K562 (cell line): ENCODE measurements around the gene B3GALT4. TPM values are rescaled to one million over a fixed set of nuclear protein-coding genes. Genes with fewer than 3 reads are reported as not detected.
A peak's percentile ranks its signal among the peaks of the same experiment; 100 is the strongest.

Experiments
- ARNT ChIP-seq, 2 experiments: fragments of 450-650 bp; IDR thresholded peaks; 2 replicates each; pipeline ENCODE4 v1.6.1; 2016; ENCODE audit warnings: mild to moderate bottlenecking in 1 of 2
- BCOR ChIP-seq: fragments of 450-650 bp; IDR thresholded peaks from 2 replicates; pipeline ENCODE4 v1.6.1; 2016
- BHLHE40 ChIP-seq: IDR thresholded peaks from 2 replicates; pipeline ENCODE4 v1.6.1; 2011; ENCODE audit warnings: low read length, improper control_type of control experiment
- DDX20 ChIP-seq: fragments of 450-650 bp; IDR thresholded peaks from 2 replicates; pipeline ENCODE4 v1.6.1; 2016; ENCODE audit warnings: missing genetic modification characterization, low read depth, mild to moderate bottlenecking, missing compliant biosample characterization, moderate library complexity
- FOXK2 ChIP-seq, 2 experiments: fragments of 450-650 bp; IDR thresholded peaks in 1 of 2; conservative IDR thresholded peaks in 1 of 2; 2 replicates each; pipeline ENCODE4 v1.6.1; 2016; ENCODE audit warnings: low read depth in 2 of 2, mild to moderate bottlenecking in 1 of 2
- KLF10 ChIP-seq: fragments of 250-450 bp; sonication (Bioruptor Pico); IDR thresholded peaks from 2 replicates; pipeline ENCODE4 v1.6.1; 2021; ENCODE audit warnings: matching md5 sums
- L3MBTL2 ChIP-seq: fragments of 450-650 bp; IDR thresholded peaks from 2 replicates; pipeline ENCODE4 v1.6.1; 2016; ENCODE audit warnings: mild to moderate bottlenecking, moderate library complexity
- MYNN ChIP-seq, 2 experiments: sonication (generic); formaldehyde crosslinking in 1 of 2; IDR thresholded peaks; 2 replicates each; pipeline versions ENCODE4 v1.5.0 to v1.6.1; 2016 to 2020; ENCODE audit warnings: antibody characterized with exemption in 1 of 2, missing genetic modification reagents in 1 of 2
- NR2C2 ChIP-seq, 2 experiments: fragments of 200-800 bp in 1 of 2; sonication (Bioruptor generic) in 1 of 2; sonication (generic) in 1 of 2; formaldehyde crosslinking in 1 of 2; IDR thresholded peaks; 2 replicates each; pipeline versions ENCODE4 v1.6.1 to v1.8.0; 2016 to 2022; ENCODE audit warnings: mild to moderate bottlenecking in 1 of 2, missing compliant biosample characterization in 1 of 2, missing genetic modification characterization in 1 of 2, missing genetic modification reagents in 1 of 2
- POLR2A ChIP-seq: fragments of 450-650 bp; conservative IDR thresholded peaks from 2 replicates; pipeline ENCODE4 v1.6.1; 2016
- TFAM ChIP-seq: fragments of 250-450 bp; sonication (Bioruptor Pico); conservative IDR thresholded peaks from 2 replicates; pipeline ENCODE4 v1.5.0; 2021; ENCODE audit warnings: mild to moderate bottlenecking, moderate library complexity
- ZFP30 ChIP-seq: fragments of 250-450 bp; sonication (Bioruptor Pico); IDR thresholded peaks from 2 replicates; pipeline ENCODE4 v1.8.0; 2022; ENCODE audit warnings: moderate library complexity, mild to moderate bottlenecking, inconsistent platforms, borderline replicate concordance
- ZNF3 ChIP-seq: fragments of 250-450 bp; sonication (Bioruptor Pico); IDR thresholded peaks from 2 replicates; pipeline ENCODE4 v1.5.0; 2021; ENCODE audit warnings: mild to moderate bottlenecking, moderate library complexity
- polyA plus RNA-seq, 8 experiments: library from polyadenylated mRNA; depleted of rRNA in 4 of 8; stranded (reverse) in 5 of 8; unstranded in 3 of 8; fragments of >200 nt; fragmentation: Nextera tagmentation in 2 of 8; fragmentation: Illumina TruSeq in 1 of 8; extraction: Ambion mirVana in 2 of 8; extraction: Trizol in 1 of 8; gene quantifications; 2 replicates each; pipeline versions ENCODE4 v1.2.1 to v1.2.3, GENCODE V29; 2011 to 2014; ENCODE audit warnings: inconsistent platforms in 1 of 8, missing spikeins in 1 of 8
- total RNA-seq, 7 experiments: library from RNA; depleted of rRNA in 6 of 7; stranded (reverse); fragments of >200 nt in 6 of 7; fragmentation: Illumina TruSeq in 2 of 7; extraction: Trizol in 2 of 7; gene quantifications; 2 replicates each; pipeline versions ENCODE4 v1.2.1 to v1.2.3, GENCODE V29; 2011 to 2021; ENCODE audit warnings: low replicate concordance in 1 of 7
- TF ChIP-seq, protein P1 (sequence below): fragments of 450-650 bp; conservative IDR thresholded peaks from 2 replicates; pipeline ENCODE4 v1.6.1; 2016; ENCODE audit warnings: missing genetic modification characterization, low read depth, mild to moderate bottlenecking, control low read depth, missing compliant biosample characterization
- TF ChIP-seq, protein P2 (sequence below), 2 experiments: fragments of 450-650 bp; IDR thresholded peaks; 2 replicates each; pipeline ENCODE4 v1.6.1; 2016
- TF ChIP-seq, protein P3 (sequence below): sonication (generic); formaldehyde crosslinking; IDR thresholded peaks from 2 replicates; pipeline ENCODE4 v1.8.0; 2023; ENCODE audit warnings: missing genetic modification reagents, mild to moderate bottlenecking, borderline replicate concordance
- TF ChIP-seq, protein P4 (sequence below): fragments of 250-450 bp; sonication (Bioruptor Pico); IDR thresholded peaks from 2 replicates; pipeline ENCODE4 v1.8.0; 2022; ENCODE audit warnings: moderate library complexity, mild to moderate bottlenecking, inconsistent platforms

B3GALT4 gene
- total and polyA plus RNA-seq, 9 of the 15 experiments (the other 6 are each of a cell fraction or from before 2014, with no cell fraction given) = 0.11 to 1.3 (median 0.53) TPM; not detected in 1

DNA sequence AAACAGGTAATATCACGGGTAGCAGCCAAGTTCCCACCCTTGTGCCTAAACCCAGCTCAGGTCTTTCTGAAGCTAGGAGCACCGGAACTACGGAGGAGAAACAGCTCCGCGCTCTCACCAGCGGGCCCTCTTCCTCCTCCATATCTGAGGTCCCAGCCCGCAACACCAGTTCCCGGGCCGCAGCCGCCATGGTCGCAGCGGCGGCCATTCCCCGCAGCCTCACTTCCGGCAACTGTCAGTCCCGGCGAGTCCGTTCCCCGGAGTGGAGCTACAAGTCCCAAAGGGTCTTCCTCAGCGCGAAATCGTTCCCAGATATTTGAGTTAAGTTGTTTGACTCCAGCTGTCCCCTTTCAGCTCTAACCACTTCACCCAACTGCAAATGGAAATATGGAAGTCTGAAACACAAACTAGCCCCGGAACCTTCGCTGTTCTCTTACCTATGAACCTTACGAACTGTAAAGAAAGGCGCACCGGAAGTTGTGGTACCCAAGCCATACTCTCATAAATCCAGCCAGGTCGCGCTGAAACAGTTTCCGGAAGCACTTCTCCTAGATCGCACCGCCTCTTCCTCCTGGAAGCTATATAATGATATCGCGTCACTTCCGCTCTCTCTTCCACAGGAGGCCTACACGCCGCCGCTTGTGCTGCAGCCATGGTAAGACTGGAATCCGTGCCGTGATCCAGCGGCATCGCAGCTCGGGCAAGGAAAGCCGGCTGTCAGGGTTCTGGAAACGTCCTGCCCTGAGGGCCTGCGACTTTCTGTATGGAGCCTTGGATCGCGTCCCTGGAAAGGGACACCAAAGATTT, 5.3 kb upstream of the B3GALT4 start, which contains the start of the genes RPS18 and VPS52 (continued):
- TF ChIP-seq, protein P1, sequence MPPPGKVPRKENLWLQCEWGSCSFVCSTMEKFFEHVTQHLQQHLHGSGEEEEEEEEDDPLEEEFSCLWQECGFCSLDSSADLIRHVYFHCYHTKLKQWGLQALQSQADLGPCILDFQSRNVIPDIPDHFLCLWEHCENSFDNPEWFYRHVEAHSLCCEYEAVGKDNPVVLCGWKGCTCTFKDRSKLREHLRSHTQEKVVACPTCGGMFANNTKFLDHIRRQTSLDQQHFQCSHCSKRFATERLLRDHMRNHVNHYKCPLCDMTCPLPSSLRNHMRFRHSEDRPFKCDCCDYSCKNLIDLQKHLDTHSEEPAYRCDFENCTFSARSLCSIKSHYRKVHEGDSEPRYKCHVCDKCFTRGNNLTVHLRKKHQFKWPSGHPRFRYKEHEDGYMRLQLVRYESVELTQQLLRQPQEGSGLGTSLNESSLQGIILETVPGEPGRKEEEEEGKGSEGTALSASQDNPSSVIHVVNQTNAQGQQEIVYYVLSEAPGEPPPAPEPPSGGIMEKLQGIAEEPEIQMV (tag) = no peak
- TF ChIP-seq ARNT (IDR thresholded peaks at IDR 0.05) (peak; percentile 83 to 97; a peak in 3 of 4 replicates), FOXK2 (conservative IDR thresholded peaks at IDR 0.05 in 1 of 2, IDR thresholded peaks at IDR 0.05 in 1 of 2; ENCODE audit: low read depth in 2 of 2) (peak; percentile 98 to 99), POLR2A (peak; percentile 100), KLF10 (CRISPR knock-in tag) (no peak), NR2C2 (CRISPR knock-in tag; IDR thresholded peaks at IDR 0.05) (peak; percentile 93), NR2C2 (tag; IDR thresholded peaks at IDR 0.05) (peak; percentile 99), ZFP30 (CRISPR knock-in tag) (no peak; the same call in 1 of the 2 replicates), TFAM (CRISPR knock-in tag) (no peak), DDX20 (no peak; the same call in 1 of the 2 replicates), BHLHE40 (0 out of 2 replicates have a peak, but pooled peaks have one; percentile 11), MYNN (IDR thresholded peaks at IDR 0.05) (peak; percentile 32; the same call in 1 of the 2 replicates), MYNN (CRISPR knock-in tag; IDR thresholded peaks at IDR 0.05) (no peak), BCOR (no peak), ZNF3 (CRISPR knock-in tag) (peak; percentile 51; the same call in 1 of the 2 replicates), L3MBTL2 (peak; percentile 61)
- TF ChIP-seq, protein P2, sequence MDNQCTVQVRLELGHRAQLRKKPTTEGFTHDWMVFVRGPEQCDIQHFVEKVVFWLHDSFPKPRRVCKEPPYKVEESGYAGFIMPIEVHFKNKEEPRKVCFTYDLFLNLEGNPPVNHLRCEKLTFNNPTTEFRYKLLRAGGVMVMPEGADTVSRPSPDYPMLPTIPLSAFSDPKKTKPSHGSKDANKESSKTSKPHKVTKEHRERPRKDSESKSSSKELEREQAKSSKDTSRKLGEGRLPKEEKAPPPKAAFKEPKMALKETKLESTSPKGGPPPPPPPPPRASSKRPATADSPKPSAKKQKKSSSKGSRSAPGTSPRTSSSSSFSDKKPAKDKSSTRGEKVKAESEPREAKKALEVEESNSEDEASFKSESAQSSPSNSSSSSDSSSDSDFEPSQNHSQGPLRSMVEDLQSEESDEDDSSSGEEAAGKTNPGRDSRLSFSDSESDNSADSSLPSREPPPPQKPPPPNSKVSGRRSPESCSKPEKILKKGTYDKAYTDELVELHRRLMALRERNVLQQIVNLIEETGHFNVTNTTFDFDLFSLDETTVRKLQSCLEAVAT (IDR thresholded peaks at IDR 0.05) = peak; percentile 62 to 77; a peak in 3 of 4 replicates
- TF ChIP-seq, protein P3, sequence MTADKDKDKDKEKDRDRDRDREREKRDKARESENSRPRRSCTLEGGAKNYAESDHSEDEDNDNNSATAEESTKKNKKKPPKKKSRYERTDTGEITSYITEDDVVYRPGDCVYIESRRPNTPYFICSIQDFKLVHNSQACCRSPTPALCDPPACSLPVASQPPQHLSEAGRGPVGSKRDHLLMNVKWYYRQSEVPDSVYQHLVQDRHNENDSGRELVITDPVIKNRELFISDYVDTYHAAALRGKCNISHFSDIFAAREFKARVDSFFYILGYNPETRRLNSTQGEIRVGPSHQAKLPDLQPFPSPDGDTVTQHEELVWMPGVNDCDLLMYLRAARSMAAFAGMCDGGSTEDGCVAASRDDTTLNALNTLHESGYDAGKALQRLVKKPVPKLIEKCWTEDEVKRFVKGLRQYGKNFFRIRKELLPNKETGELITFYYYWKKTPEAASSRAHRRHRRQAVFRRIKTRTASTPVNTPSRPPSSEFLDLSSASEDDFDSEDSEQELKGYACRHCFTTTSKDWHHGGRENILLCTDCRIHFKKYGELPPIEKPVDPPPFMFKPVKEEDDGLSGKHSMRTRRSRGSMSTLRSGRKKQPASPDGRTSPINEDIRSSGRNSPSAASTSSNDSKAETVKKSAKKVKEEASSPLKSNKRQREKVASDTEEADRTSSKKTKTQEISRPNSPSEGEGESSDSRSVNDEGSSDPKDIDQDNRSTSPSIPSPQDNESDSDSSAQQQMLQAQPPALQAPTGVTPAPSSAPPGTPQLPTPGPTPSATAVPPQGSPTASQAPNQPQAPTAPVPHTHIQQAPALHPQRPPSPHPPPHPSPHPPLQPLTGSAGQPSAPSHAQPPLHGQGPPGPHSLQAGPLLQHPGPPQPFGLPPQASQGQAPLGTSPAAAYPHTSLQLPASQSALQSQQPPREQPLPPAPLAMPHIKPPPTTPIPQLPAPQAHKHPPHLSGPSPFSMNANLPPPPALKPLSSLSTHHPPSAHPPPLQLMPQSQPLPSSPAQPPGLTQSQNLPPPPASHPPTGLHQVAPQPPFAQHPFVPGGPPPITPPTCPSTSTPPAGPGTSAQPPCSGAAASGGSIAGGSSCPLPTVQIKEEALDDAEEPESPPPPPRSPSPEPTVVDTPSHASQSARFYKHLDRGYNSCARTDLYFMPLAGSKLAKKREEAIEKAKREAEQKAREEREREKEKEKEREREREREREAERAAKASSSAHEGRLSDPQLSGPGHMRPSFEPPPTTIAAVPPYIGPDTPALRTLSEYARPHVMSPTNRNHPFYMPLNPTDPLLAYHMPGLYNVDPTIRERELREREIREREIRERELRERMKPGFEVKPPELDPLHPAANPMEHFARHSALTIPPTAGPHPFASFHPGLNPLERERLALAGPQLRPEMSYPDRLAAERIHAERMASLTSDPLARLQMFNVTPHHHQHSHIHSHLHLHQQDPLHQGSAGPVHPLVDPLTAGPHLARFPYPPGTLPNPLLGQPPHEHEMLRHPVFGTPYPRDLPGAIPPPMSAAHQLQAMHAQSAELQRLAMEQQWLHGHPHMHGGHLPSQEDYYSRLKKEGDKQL = no peak
- TF ChIP-seq, protein P4, sequence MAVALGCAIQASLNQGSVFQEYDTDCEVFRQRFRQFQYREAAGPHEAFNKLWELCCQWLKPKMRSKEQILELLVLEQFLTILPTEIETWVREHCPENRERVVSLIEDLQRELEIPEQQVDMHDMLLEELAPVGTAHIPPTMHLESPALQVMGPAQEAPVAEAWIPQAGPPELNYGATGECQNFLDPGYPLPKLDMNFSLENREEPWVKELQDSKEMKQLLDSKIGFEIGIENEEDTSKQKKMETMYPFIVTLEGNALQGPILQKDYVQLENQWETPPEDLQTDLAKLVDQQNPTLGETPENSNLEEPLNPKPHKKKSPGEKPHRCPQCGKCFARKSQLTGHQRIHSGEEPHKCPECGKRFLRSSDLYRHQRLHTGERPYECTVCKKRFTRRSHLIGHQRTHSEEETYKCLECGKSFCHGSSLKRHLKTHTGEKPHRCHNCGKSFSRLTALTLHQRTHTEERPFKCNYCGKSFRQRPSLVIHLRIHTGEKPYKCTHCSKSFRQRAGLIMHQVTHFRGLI (CRISPR knock-in tag) = peak; percentile 10; the same call in 1 of the 2 replicates
